Measurements from ENCODE around the gene SDE2.
A peak's percentile ranks its signal among the peaks of the same experiment; 100 is the strongest.
"Not testable (repeated sequence)": the region's sequence is repeated elsewhere in the genome, so short reads cannot be mapped to it uniquely, and the experiment has no call there.

The SDE2 gene

GRCh38 chr1:225975146-225975545, 24.0 kb downstream of the SDE2 start:
- not testable (repeated sequence) for ATAC-seq (ENCODE audit: low read depth); H3K27ac Mint-ChIP-seq; H3K9me3 Mint-ChIP-seq; H3K27me3 Mint-ChIP-seq; H3K36me3 Mint-ChIP-seq; DNase-seq (ENCODE audit: low spot score in 2 of 2); H3K4me3 Mint-ChIP-seq
- H3K4me1 Mint-ChIP-seq = peaks cover 17% of the 10 kb centered on the region

GRCh38 chr1:225974454-225974853, 24.7 kb downstream of the SDE2 start:
- Mint-ChIP-seq H3K36me3 (no peaks in the 10 kb centered on the region), H3K27ac (no peak overlapping the region), H3K9me3 (no peaks in the 10 kb centered on the region), H3K27me3 (no peaks in the 10 kb centered on the region), H3K4me1 (peaks cover 17% of the 10 kb centered on the region), H3K4me3 (no peak overlapping the region)
- no peak for DNase-seq (ENCODE audit: low spot score in 2 of 2)
- no peak for ATAC-seq (ENCODE audit: low read depth)

GRCh38 chr1:225973158-225973557, 26.0 kb downstream of the SDE2 start:
- no peak overlapping the region for H3K27ac Mint-ChIP-seq
- no peaks in the 10 kb centered on the region for H3K9me3 Mint-ChIP-seq
- H3K4me1 Mint-ChIP-seq = peaks cover 15% of the 10 kb centered on the region
- DNase-seq (ENCODE audit: low spot score in 2 of 2) (no peak), ATAC-seq (ENCODE audit: low read depth) (no peak)
- H3K27me3 Mint-ChIP-seq = peaks cover 3% of the 10 kb centered on the region
- H3K36me3 Mint-ChIP-seq = no peaks in the 10 kb centered on the region
- H3K4me3 Mint-ChIP-seq = no peak overlapping the region

GRCh38 chr1:225972344-225973152, 26.6 kb downstream of the SDE2 start:
- DNase-seq (ENCODE audit: low spot score in 2 of 2) (no peak), ATAC-seq (ENCODE audit: low read depth) (no peak)
- Mint-ChIP-seq H3K9me3 (no peaks in the 10 kb centered on the region), H3K36me3 (no peaks in the 10 kb centered on the region), H3K27ac (no peak overlapping the region), H3K4me1 (peaks cover 10% of the 10 kb centered on the region), H3K4me3 (no peak overlapping the region), H3K27me3 (peaks cover 3% of the 10 kb centered on the region)

GRCh38 chr1:225970592-225971157, 28.5 kb downstream of the SDE2 start:
- not testable (repeated sequence) for H3K27ac Mint-ChIP-seq; H3K27me3 Mint-ChIP-seq; H3K36me3 Mint-ChIP-seq; ATAC-seq (ENCODE audit: low read depth); DNase-seq (ENCODE audit: low spot score in 2 of 2); H3K4me1 Mint-ChIP-seq; H3K4me3 Mint-ChIP-seq; H3K9me3 Mint-ChIP-seq

GRCh38 chr1:225969751-225970150, 29.4 kb downstream of the SDE2 start:
- not testable (repeated sequence) for H3K4me3 Mint-ChIP-seq; H3K27me3 Mint-ChIP-seq; H3K36me3 Mint-ChIP-seq; H3K9me3 Mint-ChIP-seq; H3K4me1 Mint-ChIP-seq; H3K27ac Mint-ChIP-seq; ATAC-seq (ENCODE audit: low read depth); DNase-seq (ENCODE audit: low spot score in 2 of 2)

GRCh38 chr1:225965231-225965630, 33.9 kb downstream of the SDE2 start:
- H3K27me3 Mint-ChIP-seq = peaks cover 6% of the 10 kb centered on the region
- H3K4me3 Mint-ChIP-seq = no peak overlapping the region
- no peak overlapping the region for H3K27ac Mint-ChIP-seq
- DNase-seq (ENCODE audit: low spot score in 2 of 2) (no peak), ATAC-seq (ENCODE audit: low read depth) (no peak)
- peaks cover 6% of the 10 kb centered on the region for H3K4me1 Mint-ChIP-seq
- H3K9me3 Mint-ChIP-seq = no peaks in the 10 kb centered on the region
- H3K36me3 Mint-ChIP-seq = no peaks in the 10 kb centered on the region

- Mint-ChIP-seq H3K27ac (no peak overlapping the region), H3K27me3 (peaks cover 7% of the 10 kb centered on the region), H3K4me1 (peaks cover 5% of the 10 kb centered on the region), H3K4me3 (no peak overlapping the region), H3K9me3 (no peaks in the 10 kb centered on the region), H3K36me3 (no peaks in the 10 kb centered on the region)
- ATAC-seq (ENCODE audit: low read depth) (no peak), DNase-seq (ENCODE audit: low spot score in 2 of 2) (no peak)
Observed at GRCh38 chr1:225963735-225964530, 35.2 kb downstream of the SDE2 start.

GRCh38 chr1:225962440-225962975, 36.6 kb downstream of the SDE2 start:
- peaks cover 5% of the 10 kb centered on the region for H3K27me3 Mint-ChIP-seq
- ATAC-seq (ENCODE audit: low read depth) (peak; percentile 92), DNase-seq (ENCODE audit: low spot score in 2 of 2) (peak; percentile 48 to 69)
- H3K27ac Mint-ChIP-seq = no peak overlapping the region
- no peaks in the 10 kb centered on the region for H3K36me3 Mint-ChIP-seq
- no peak overlapping the region for H3K4me3 Mint-ChIP-seq
- H3K4me1 Mint-ChIP-seq = peaks cover 3% of the 10 kb centered on the region
- no peaks in the 10 kb centered on the region for H3K9me3 Mint-ChIP-seq

GRCh38 chr1:225961659-225962439, 37.3 kb downstream of the SDE2 start:
- no peak overlapping the region for H3K4me3 Mint-ChIP-seq
- H3K27ac Mint-ChIP-seq = no peak overlapping the region
- H3K27me3 Mint-ChIP-seq = peaks cover 5% of the 10 kb centered on the region
- H3K36me3 Mint-ChIP-seq = no peaks in the 10 kb centered on the region
- H3K4me1 Mint-ChIP-seq = peaks cover 3% of the 10 kb centered on the region
- ATAC-seq (ENCODE audit: low read depth) (no peak), DNase-seq (ENCODE audit: low spot score in 2 of 2) (no peak)
- H3K9me3 Mint-ChIP-seq = no peaks in the 10 kb centered on the region

- no peaks in the 10 kb centered on the region for H3K9me3 Mint-ChIP-seq
Observed at GRCh38 chr1:225958041-225958440, 41.1 kb downstream of the SDE2 start.

GRCh38 chr1:225954753-225955152, 44.4 kb downstream of the SDE2 start:
- Mint-ChIP-seq H3K4me1 (no peaks in the 10 kb centered on the region), H3K27me3 (peaks cover 23% of the 10 kb centered on the region), H3K27ac (no peak overlapping the region), H3K36me3 (no peaks in the 10 kb centered on the region), H3K4me3 (no peak overlapping the region), H3K9me3 (no peaks in the 10 kb centered on the region)
- ATAC-seq (ENCODE audit: low read depth) = no peak
- no peak for DNase-seq (ENCODE audit: low spot score in 2 of 2)

More at GRCh38 chr1:225958041-225958440, 41.1 kb downstream of the SDE2 start:
- Mint-ChIP-seq H3K36me3 (no peaks in the 10 kb centered on the region), H3K27me3 (peaks cover 16% of the 10 kb centered on the region), H3K4me3 (no peak overlapping the region), H3K4me1 (peaks cover 3% of the 10 kb centered on the region), H3K27ac (no peak overlapping the region)
- no peak for DNase-seq (ENCODE audit: low spot score in 2 of 2)
- ATAC-seq (ENCODE audit: low read depth) = no peak

GRCh38 chr1:225953315-225953714, 45.8 kb downstream of the SDE2 start:
- Mint-ChIP-seq H3K9me3 (no peaks in the 10 kb centered on the region), H3K27ac (no peak overlapping the region), H3K36me3 (no peaks in the 10 kb centered on the region), H3K4me3 (no peak overlapping the region), H3K27me3 (peaks cover 25% of the 10 kb centered on the region), H3K4me1 (no peaks in the 10 kb centered on the region)
- no peak for DNase-seq (ENCODE audit: low spot score in 2 of 2)
- no peak for ATAC-seq (ENCODE audit: low read depth)

All from memory B cell (primary cell).